ENCODE data around the gene RAB25.

GRCh38 chr1:156117414-156118176, 56.6 kb downstream of the RAB25 start:
- TF ChIP-seq CTCF (IDR thresholded peaks at IDR 0.05; ENCODE audit: low read depth, low read length, poor library complexity, severe bottlenecking) (no peak), EZH2phosphoT487 (IDR thresholded peaks at IDR 0.05; ENCODE audit: borderline replicate concordance, low read length) (no peak)

Data from DOHH2 (cell line).